ENCODE results near the gene TMED5. TPM values are rescaled to one million over a fixed set of nuclear protein-coding genes. Genes with fewer than 3 reads are reported as not detected.

Gene TMED5
- polyA plus RNA-seq, 3 donors, result 30.0 to 75.8 (median 62.8) TPM

- H3K27ac ChIP-seq (ENCODE audit: low read depth in 1 of 2, low read length in 2 of 2), result peak overlapping the region in 1 of 2 donors; percentile 58
- TF ChIP-seq CTCF (IDR thresholded peaks at IDR 0.05), result no peak
- peak overlapping the region; percentile 24 for H3K4me2 ChIP-seq (replicated peaks; ENCODE audit: extremely low read depth, low read length, poor library complexity, severe bottlenecking)
- H4K20me1 ChIP-seq (ENCODE audit: insufficient read depth, low read length), result peaks cover 55% of the 10 kb centered on the region
- Mint-ChIP-seq H3K27ac (peak overlapping the region in 5 of 7 donors; percentile 70 to 86 (median 73)), H3K4me1 (peaks cover 15% of the 10 kb centered on the region), H3K36me3 (peaks cover 38 to 60% of the 10 kb centered on the region in 2 donors), H3K4me3 (no peak overlapping the region), H3K9me3 (peaks cover 0 to 8% (median 4%) of the 10 kb centered on the region in 7 donors), H3K27me3 (ENCODE audit: low read depth in 3 of 3) (no peaks in the 10 kb centered on the region)
- no peak for DNase-seq
- H3K4me1 ChIP-seq (ENCODE audit: control insufficient read depth in 1 of 2, insufficient read depth in 2 of 2, low read length in 2 of 2), result peaks cover 3 to 12% of the 10 kb centered on the region in 2 donors
- H3K27me3 ChIP-seq (ENCODE audit: control insufficient read depth in 2 of 2, insufficient read depth in 2 of 2, low read length in 2 of 2), result no peaks in the 10 kb centered on the region
- H3K4me3 ChIP-seq (replicated peaks in 1 of 3; ENCODE audit: low read depth in 2 of 3, low read length in 3 of 3), result no peak overlapping the region
- peaks cover 28 to 62% of the 10 kb centered on the region in 2 donors for H3K36me3 ChIP-seq (replicated peaks in 1 of 2; ENCODE audit: control insufficient read depth in 1 of 2, insufficient read depth in 2 of 2, low read length in 2 of 2)
- peaks cover 74% of the 10 kb centered on the region for H3K79me2 ChIP-seq (ENCODE audit: insufficient read depth, low read length)
- intact Hi-C loops (cut with micrococcal nuclease), result no loop called here
- H3K9ac ChIP-seq (ENCODE audit: insufficient read depth, low read length, poor library complexity, severe bottlenecking), result no peak overlapping the region
- H3K9me3 ChIP-seq (replicated peaks in 1 of 2; ENCODE audit: control insufficient read depth in 1 of 2, insufficient read depth in 1 of 2, low read length in 2 of 2), result peaks cover 0 to 5% of the 10 kb centered on the region in 2 donors
- peak overlapping the region; percentile 15 for H2AFZ ChIP-seq (ENCODE audit: insufficient read depth, low read depth, low read length, poor library complexity, severe bottlenecking)
Observed at GRCh38 chr1:93111561-93111960, 68.7 kb downstream of the TMED5 start.

GRCh38 chr1:93111065-93111464 is 69.1 kb downstream of the TMED5 start:
- H3K4me3 Mint-ChIP-seq, result no peak overlapping the region
- H2AFZ ChIP-seq (ENCODE audit: insufficient read depth, low read depth, low read length, poor library complexity, severe bottlenecking), result no peak overlapping the region
- peaks cover 79% of the 10 kb centered on the region for H3K79me2 ChIP-seq (ENCODE audit: insufficient read depth, low read length)
- H3K36me3 Mint-ChIP-seq, result peaks cover 35 to 59% of the 10 kb centered on the region in 2 donors
- WGBS (ENCODE audit: insufficient coverage), result no CpG with 5 or more reads among the region's 1 CpG
- peak overlapping the region in 1 of 7 donors; percentile 86 for H3K27ac Mint-ChIP-seq
- peaks cover 0 to 13% (median 7%) of the 10 kb centered on the region in 7 donors for H3K9me3 Mint-ChIP-seq
- H3K4me1 ChIP-seq (ENCODE audit: control insufficient read depth in 1 of 2, insufficient read depth in 2 of 2, low read length in 2 of 2), result peaks cover 3 to 12% of the 10 kb centered on the region in 2 donors
- intact Hi-C loops (cut with micrococcal nuclease), result no loop called here
- H4K20me1 ChIP-seq (ENCODE audit: insufficient read depth, low read length), result peaks cover 55% of the 10 kb centered on the region
- no peaks in the 10 kb centered on the region for H3K27me3 Mint-ChIP-seq (ENCODE audit: low read depth in 3 of 3)
- H3K4me3 ChIP-seq (replicated peaks in 1 of 3; ENCODE audit: low read depth in 2 of 3, low read length in 3 of 3), result no peak overlapping the region
- peaks cover 23 to 62% of the 10 kb centered on the region in 2 donors for H3K36me3 ChIP-seq (replicated peaks in 1 of 2; ENCODE audit: control insufficient read depth in 1 of 2, insufficient read depth in 2 of 2, low read length in 2 of 2)
- H3K27me3 ChIP-seq (ENCODE audit: control insufficient read depth in 2 of 2, insufficient read depth in 2 of 2, low read length in 2 of 2), result no peaks in the 10 kb centered on the region
- TF ChIP-seq CTCF (IDR thresholded peaks at IDR 0.05), result no peak
- H3K4me1 Mint-ChIP-seq, result peaks cover 15% of the 10 kb centered on the region
- H3K4me2 ChIP-seq (replicated peaks; ENCODE audit: extremely low read depth, low read length, poor library complexity, severe bottlenecking), result no peak overlapping the region
- no peak for DNase-seq
- H3K9me3 ChIP-seq (replicated peaks in 1 of 2; ENCODE audit: control insufficient read depth in 1 of 2, insufficient read depth in 1 of 2, low read length in 2 of 2), result peaks cover 0 to 5% of the 10 kb centered on the region in 2 donors
- H3K27ac ChIP-seq (ENCODE audit: low read depth in 1 of 2, low read length in 2 of 2), result peak overlapping the region in 1 of 2 donors; percentile 58
- no peak overlapping the region for H3K9ac ChIP-seq (ENCODE audit: insufficient read depth, low read length, poor library complexity, severe bottlenecking)
